GM21423 (cell line): ENCODE data around the gene NSFL1C.

ENCODE experiments used
- ATAC-seq: cut with Tn5 transposase; IDR thresholded peaks from one replicate; pipeline ENCODE4 v1.9.1; 2021; ENCODE audit warnings: mild to moderate bottlenecking, moderate library complexity; ENCODE audit not compliant: unreplicated experiment

The NSFL1C gene

DNA sequence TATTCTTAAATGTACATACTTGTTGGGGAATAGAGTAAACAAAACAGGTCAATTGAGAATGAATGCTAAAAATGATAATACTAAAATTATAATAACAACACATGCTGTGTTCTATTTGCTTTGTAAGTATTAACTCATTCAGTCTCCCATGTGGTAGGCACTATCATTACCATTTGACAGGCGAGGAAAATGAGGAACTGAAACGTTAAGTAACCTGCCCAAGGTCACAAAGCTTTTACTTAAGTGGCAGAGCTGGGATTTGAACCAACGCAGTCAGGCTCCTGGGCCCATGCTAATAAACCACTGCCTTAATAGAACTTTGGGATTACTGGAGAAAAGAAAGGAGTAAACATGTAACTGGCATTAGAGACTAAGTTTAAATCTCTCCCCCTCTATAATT lies 3.8 kb downstream of the NSFL1C start:
- no peak for ATAC-seq

DNA sequence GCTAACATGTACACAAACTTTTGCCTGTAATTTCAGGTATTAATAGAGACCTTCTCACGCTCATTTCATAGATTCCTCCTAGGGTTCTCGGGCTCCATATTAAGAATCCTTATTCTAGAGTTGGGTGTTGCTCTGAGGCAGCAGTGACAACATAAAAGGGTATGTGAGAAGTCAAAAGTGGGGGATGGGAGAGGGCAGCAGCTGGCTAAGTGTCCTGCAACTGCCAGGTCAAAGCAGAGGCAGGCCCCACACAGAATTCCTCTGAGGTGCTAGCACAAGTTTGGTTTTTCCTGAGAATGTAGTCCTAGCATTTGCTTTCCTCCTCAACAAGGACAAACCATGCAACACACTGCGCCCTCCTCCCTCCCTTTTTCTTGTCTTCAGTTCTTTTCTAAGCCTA lies 4.6 kb downstream of the NSFL1C start:
- no peak for ATAC-seq

DNA sequence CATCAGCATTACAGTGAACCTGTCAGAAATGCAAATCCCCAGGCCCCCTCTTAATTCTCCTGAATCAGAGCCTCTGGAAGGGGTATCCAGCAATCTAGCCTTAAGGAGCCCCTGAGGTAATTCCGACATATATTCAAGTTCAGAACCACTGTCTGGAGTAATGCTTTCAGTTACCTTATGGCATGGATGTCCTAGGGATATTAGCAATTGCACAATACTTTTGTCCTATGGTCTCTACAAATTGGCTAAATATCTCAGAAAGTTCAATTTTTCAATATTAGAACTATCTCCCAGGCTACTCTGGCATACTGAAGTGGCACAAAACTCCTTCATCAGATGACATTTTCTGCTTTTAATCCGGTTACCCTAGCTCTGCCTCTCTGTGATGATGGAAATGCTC lies 6.4 kb downstream of the NSFL1C start:
- no peak for ATAC-seq

DNA sequence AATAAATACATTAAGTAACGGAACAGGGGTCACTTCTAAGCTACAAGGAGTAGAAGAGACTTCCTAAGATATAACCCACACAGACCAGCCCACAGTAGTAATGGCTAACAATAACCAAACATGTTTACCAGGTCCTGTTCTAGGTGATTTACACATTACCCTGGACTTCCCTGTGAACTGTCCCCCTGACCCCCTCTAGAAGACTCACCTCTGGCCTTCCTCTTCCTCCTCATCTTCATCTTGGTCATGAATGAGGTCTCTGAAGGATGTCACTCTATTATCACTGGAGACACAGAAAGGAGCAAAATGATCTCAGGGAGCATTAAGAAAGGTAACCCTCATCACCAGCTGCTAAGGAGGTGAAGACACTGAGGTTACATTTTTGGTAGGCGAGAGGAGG lies 8.7 kb downstream of the NSFL1C start:
- ATAC-seq: no peak

DNA sequence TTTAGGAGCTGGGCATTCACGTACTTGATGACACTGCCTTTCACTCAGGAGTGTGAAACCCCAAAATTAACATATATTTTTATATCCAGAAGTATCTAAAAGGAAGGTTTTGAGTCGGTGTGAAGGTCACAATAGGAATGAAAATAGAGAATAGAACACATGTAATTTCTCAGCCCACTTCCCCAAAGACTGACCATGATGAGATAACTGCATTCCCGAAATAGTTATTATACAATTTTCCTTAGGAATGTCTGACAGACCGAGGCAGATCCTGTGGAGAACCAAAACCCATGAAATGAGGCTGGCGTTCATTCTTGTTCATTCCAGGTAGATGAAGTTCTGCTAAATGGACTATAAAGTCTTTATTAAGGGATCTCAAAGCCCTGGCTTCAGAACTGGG lies 10.3 kb downstream of the NSFL1C start:
- no peak for ATAC-seq

DNA sequence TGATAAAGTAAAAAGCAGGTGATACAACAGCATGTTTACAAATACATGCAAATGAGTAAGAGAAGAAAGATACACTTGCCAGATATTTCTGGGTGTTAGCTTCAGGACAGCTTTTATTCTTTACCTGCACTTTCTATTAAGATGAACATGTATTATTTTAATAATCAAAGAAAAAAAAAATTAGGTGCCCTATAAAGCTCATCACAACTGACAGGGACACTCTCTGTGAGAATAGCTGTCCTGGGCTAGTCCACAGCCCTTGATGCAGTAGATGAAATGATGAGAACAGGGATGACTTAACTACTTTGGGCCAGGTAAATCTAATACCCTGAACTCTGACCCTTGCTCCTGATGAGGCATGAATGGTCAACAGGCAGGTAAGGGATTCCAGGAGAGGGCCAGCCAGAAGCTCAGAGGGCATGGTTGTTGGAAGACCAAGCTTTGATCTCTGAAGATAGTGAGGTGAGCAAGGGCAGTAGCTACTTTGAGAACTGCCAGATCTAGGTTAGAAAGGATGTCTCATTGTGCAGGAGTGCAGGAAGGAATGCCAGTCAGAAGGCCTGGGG lies 15.6 kb downstream of the NSFL1C start:
- ATAC-seq: no peak

DNA sequence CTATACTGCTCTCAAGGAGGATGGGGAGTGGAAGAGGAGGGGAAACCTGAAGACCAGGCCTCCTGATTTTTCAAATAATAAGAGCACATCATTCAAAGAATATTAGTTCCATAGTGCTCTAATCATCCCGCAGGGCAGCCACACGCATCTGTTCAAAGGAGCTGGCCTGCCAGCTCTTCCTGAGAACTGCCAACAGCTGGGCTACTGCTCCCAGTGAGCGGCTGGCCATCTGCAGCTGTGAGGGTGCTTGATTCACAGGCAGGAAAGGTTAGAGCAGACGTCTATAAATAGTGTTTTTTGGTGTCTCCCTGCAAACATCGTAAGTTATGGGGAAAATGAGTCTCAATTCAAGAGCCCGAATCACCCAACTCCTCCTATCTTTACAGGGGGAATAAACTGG lies 17.3 kb downstream of the NSFL1C start:
- no peak for ATAC-seq

DNA sequence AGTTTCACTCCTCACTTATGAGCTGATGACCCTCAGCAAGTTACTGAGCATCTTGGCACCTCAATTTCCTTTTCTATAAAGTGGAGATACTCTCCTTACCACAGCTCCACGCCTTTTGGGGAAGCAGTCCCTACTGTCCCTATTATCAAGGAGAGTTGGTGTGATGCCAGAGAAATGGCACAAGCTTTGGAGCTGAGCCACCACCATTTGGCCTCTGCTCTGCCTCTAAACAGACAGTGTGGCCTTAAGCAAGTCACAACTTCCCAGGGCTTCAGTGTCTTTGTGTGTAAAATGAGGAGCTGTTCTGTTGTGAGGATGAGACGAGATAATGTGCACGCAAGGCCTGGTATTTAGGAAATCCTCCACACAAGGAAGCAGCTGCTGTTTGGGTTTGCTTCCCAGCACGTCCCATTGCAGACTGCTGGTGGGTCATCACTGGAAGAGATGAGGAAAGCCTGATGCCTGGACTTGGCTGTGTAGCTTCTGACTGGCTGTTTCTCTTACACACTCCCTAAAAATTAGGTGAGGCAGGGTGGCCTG lies 18.5 kb downstream of the NSFL1C start:
- ATAC-seq: no peak

DNA sequence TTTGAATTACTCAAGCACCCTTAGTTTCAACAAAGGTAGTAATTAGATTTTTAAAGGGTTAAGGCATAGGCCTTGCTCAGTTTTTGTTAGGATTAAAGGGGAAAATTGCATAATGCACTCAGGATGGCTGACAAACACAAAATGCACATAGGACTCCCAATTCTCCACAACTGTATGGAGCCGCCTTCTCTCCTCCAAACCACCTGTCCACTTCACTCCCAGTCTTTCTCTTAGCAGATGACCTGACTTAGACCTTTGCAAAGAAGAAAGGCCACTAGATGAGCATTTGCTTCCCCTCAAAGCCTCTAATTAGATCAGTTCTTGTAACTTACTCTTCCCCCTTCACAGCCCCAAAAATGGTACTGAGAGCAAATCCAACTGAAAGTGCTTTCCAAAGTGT lies 20.1 kb downstream of the NSFL1C start:
- ATAC-seq: no peak

DNA sequence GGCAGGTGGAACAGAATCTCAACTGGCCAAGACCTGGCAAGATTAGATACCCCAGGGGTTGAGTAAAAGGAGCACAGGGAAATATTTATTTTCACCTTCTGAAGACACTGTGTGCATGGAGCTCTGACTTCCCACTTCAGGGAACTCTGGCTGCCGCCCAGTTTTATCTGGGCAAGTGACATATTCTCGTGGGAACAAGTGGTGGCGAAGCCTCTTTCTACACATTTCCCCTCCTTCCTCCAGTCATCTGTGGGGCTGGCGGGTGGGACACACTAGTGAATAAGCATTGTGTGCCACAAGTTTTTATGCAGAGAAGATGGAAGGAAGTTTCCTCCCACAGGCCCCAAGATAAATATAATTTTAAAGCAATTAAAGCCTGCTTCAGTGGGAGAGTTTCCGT lies 23.6 kb downstream of the NSFL1C start:
- ATAC-seq: no peak

DNA sequence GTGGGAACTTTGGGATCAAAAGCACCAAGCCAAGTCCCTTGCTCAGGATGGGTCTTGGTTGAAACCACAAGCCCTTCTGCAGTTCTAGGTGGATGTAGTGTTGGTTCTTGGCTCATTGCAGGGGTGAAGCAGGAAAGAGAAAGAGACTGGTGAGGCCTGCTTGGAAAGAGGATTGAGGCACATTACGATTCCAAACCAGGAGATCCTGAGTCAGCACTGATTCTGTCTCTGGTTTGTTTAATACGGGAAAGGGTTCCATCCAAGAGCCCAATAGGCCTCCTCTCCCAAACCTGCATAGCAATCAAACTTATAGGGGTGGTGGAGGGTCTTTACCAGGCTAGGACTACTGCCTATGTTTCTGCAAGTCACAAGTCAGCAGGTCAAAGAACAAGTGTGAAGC lies 24.3 kb downstream of the NSFL1C start:
- ATAC-seq: no peak

DNA sequence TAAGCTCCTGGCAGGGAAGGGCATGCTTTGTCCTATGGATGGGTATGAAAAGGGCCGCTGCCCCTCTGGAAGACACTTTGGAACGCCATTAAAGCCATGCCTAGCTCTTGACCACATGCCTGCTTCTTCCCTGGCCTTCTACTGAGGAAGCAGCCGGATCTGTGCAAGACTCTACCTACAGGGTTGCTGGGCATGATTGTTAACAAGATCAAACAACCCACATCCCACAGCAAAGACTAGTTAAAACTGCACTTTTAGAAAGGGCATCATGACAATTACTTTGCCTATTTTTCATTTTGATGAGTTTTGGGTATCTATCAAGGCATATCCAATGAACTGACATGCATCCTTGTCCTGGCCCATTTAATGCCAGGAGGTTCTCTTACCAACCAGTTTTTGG lies 25.5 kb downstream of the NSFL1C start:
- ATAC-seq: no peak

DNA sequence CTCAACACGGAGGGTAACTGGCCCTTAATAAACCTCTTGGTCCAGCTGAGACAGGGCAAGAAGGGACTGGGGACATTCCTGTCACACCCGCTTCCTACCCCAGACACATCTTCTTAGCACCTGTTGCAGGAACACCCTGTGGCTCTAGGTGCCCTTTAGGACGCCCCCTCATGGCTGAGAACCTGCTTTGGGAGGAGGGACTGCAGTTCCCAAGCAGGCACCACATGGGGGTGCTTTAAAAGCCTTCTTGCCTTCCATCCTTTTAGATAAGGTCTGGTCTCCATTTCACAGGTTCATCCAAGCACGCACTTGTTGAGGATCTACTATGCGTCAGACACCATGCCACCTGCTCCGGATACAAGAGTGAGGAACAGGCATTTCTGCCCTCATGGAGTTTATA lies 26.6 kb downstream of the NSFL1C start:
- no peak for ATAC-seq

DNA sequence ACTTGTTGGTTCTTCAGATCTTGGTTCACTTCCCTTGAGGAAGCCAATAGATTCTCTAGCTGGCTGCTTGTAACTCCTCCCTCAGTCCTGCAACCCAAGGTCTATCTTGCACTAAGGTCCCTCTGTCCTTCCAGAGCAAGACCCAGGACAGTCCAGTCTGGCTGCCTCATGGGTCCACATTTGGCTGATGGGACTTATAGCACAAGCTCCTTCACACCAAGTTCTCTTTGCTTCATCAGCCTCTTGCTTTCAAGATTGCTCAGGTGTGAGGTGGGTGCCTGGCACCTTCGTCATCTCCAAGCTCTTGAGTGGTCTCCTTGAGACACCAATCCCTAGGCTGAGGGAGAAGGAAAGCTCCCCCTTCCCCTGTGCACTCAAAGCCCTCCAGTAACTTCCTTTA lies 28.3 kb downstream of the NSFL1C start:
- ATAC-seq: no peak

DNA sequence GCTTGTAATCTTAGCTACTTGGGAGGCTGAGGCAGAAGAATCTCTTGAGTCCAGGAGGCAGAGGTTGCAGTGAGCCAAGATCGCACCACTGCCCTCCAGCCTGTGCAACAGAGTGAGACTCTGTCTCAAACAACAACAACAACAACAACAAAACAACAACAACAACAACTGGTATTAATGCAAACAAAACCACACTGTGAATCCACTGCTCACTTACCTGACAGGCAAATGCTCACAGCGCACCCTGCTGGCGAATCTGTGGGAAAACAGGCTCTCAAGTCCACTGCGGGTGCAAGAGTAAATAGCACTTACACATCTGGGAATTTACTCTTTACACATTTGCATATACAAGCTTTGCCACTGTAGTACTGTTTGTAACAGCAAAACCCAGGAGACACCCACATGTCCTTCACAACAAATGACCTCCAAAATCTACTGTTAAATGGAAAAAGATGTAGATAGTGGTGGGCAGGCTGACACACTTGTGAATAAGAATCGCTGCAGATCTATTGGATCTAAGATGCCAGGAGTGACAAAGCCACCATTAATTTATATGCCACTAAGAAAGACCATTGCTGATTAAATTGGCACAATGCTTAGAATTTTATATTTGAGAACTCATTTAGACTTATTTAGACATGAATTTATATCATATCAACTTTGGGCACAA lies 29.3 kb downstream of the NSFL1C start:
- ATAC-seq: no peak

DNA sequence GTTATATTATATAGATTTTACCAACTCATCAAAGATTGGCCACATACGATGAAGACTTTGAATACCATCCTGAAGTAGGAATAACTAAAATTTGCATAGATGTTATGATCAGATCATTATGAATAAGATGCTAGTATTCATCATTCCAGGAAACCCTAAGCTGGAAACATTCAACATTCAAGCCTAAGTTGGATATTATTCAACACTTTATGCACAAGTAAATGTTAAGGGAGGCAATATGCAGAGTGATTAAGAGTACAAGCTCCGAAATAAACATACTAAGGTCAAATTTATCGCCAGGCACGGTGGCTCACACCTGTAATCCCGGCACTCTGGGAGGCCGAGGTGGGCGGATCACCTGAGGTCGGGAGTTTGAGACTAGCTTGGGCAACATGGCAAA lies 30.4 kb downstream of the NSFL1C start:
- ATAC-seq: no peak

DNA sequence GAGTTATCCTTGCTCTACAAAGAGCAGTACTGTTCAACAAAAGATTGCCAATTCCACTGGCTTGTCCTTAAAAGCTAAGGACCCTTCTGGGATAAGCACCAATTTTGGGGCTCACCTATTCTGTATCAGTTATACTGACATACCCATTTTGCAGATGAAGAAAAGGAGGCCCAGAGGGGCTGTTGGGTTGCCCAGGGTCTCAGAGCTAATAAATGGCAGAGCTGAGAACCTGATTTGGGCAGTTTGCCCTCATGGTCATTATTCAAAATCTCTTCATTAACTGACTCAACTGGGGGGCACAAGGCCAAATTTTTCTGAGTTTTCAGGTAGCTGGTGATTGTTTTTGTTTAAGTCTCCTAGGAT lies 31.3 kb downstream of the NSFL1C start:
- ATAC-seq: no peak

DNA sequence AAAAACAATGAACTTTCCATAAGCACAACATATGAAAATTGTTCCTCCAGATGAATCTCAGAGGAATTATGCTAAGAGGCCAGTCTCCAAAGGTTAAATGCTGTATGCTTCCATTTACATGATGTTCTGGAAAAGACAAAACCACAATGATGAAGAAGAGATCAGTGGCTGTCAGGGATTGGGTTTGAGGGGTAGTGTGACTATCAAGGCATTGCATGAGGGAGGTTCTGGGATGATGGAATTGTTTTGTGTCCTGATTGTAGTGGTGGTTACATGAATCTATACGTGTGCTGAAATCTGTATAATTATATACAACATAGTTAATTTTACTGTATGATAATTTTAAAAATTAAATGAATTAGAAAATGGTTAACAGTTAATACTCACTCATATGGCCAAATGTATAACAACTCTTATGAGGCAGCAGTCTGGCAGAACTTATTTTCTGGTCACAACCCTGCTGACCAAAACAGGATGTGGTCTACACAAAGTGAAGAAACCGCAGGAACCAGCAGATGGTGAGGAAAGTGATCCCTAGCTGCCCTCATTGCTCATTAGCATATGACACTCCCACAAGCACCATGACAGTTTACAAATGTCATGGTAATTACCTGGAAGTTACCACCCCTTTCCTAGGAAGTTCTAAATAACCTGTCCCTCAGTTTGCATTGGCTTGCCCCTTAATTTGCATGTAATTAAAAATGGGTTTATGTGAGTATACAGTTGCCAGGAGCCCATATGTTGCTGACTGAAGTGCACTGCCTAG lies 31.9 kb downstream of the NSFL1C start:
- peak; percentile 85 for ATAC-seq

DNA sequence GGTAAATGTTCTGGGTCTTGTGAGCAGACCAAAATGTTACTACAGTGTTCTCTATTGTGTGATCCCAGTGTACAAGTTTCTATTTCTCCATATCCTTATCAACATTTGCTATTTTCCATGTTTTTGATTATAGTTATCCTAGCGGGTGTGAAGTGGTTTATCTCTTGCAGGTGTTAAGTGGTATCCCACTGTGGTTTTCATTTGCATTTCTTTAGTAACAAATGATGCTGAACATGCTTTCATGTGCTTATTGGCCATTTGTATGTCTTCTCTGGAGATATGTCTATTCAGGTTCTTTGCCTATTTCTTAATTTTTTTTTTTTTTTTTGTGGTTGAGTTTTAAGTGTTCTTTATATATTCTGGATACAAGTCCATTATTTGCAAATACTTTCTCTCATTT lies 35.5 kb downstream of the NSFL1C start:
- ATAC-seq: no peak

DNA sequence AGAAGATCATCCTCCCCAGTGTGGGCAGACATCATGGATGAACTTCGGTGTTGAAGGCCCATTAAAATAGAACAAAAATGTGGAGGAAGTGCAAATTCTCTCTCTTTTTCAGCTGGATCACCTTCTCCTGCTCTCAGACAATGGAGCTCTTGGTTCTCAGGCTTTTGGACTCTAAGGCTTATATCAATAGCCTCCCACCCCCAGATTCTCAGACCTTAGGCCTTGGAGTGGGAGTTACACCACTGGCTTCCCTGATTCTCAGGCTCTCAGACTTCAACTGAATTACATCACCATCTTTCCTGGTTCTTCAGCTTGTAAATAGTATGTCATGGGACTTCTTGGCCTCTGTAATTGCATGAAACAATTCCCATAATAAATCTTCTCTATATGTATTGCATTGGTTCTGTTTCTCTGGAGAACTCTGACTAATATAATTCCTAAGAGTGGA lies 36.6 kb downstream of the NSFL1C start:
- ATAC-seq: no peak

DNA sequence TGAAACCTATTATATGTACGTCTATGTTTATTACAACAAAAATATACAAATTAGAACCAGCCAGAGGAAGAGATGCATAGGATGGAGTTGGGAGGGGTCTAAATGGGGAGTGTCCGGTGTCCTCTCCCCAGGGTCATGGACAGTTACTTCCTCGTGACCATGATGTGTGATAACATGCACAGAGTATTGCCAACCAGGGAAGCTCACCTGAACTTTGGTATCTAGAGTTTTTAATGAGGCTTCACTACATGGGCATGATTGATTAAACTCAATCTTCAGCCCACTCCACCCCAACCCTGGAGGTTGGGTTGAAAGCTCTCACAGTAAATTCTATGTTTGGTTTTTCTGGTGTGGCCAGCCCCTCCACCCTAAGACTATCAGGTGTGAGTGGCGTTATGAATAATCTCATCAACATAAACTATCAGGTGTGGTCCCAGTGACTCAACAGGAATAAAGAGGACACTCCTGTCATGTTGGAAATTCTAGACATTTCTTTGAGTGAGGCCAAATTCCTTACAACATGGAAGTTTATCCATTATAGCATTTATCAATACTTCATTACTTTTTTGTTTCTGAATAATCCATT lies 37.4 kb downstream of the NSFL1C start:
- no peak for ATAC-seq
